Motor neuron (in vitro differentiated cells): ENCODE data around the gene HLA-A. TPM values are rescaled to one million over a fixed set of nuclear protein-coding genes. Genes with fewer than 3 reads are reported as not detected.
"Not testable (repeated sequence)": the region's sequence is repeated elsewhere in the genome, so short reads cannot be mapped to it uniquely, and the experiment has no call there.

ENCODE experiments used
- ATAC-seq, 8 experiments: fragments of 200-7000 bp; cut with Tn5 transposase; replicated peaks in 6 of 8; 2 replicates each; pipeline ENCODE4 v1.8.0; 2021; ENCODE audit warnings: mild to moderate bottlenecking in 8 of 8, moderate library complexity in 8 of 8
- H3K27ac ChIP-seq, 2 donors: fragments of 250-450 bp; sonication (Bioruptor Pico); 2 replicates each; pipeline ENCODE4 v1.9.0; 2021; ENCODE audit warnings: antibody characterized with exemption in 2 of 2, mild to moderate bottlenecking in 2 of 2, moderate library complexity in 1 of 2
- H3K4me1 ChIP-seq, 2 donors: fragments of 250-450 bp; sonication (Bioruptor Pico); replicated peaks in 1 of 2; 2 replicates each; pipeline ENCODE4 v1.6.1; 2021; ENCODE audit warnings: antibody characterized with exemption in 2 of 2, mild to moderate bottlenecking in 2 of 2, moderate library complexity in 1 of 2
- H3K4me3 ChIP-seq, 5 donors: fragments of 250-450 bp; sonication (Bioruptor Pico); 2 replicates each; pipeline ENCODE4 v1.9.0; 2021; ENCODE audit warnings: antibody characterized with exemption in 5 of 5, mild to moderate bottlenecking in 5 of 5, moderate library complexity in 4 of 5
- WGBS, 10 experiments: fragments of 450-650 bp; shearing (Covaris generic); methylation state at CpG; one replicate each; pipeline ENCODE4 v1.0.0; 2022; 5-methylcytosine and 5-hydroxymethylcytosine counted together
- in situ Hi-C, 9 experiments: fragments of 400-800 bp; cut with MboI; loops; one replicate each; pipeline ENCODE4 v1.15.0; 2021; ENCODE audit warnings: low sequenced_read_pairs in 9 of 9, low pct_unique_long_range_greater_than_20kb in 2 of 9; ENCODE audit not compliant: unreplicated experiment in 9 of 9
- total RNA-seq, 8 experiments: library from RNA; unstranded; fragments of 300-600 nt; gene quantifications; 2 replicates each; pipeline versions ENCODE4 v1.2.3 to v1.2.4, GENCODE V29; 2022

HLA-A gene
- total RNA-seq, 8 experiments from 2014 or later = 19.7 to 1,879 (median 136) TPM

DNA sequence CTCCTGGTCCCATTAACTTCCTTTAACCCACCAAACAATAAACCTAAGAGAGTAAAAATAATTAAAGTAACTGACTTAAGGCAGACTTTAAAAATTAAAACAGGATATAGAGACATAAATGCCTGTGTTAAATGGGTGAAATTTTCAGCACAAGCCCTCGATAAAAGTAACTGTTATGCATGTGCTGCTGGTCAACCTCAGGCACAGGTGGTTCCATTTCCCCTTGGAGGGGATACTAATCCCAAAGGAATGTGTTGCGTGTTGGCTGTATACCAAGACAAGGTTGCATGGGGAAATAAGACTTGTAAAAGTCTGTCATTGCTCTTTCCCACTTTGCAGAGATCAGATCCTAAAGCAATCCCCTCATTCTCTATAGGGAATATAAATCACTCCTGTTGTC, 25.8 kb downstream of the HLA-A start:
- WGBS, 10 experiments = 0 to 100% (median 50%) methylated on average over 1 to 2 of the region's 2 CpGs; no CpG with 5 or more reads in 4 of the 10 experiments
- no peak overlapping the region for H3K4me3 ChIP-seq
- no peak for ATAC-seq
- no peak overlapping the region for H3K27ac ChIP-seq
- in situ Hi-C loops = no loop called here
- H3K4me1 ChIP-seq = peaks cover 3 to 26% of the 10 kb centered on the region in 2 donors

DNA sequence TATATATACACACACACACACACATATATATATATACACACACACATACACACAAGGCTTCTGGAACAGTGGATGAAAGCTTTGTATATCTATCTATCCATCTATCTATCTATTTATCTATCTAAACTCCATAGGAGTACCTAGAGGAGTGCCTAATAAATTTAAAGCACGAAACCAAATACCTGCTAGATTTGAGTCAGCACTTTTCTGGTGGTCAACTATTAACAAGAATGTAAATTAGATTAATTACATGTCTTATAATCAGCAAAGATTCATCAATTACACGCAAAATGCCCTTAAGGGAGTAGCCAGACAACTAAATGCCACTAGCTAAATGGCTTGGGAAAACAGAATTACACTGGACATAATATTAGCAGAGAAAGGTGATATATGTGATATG, 26.6 kb downstream of the HLA-A start:
- in situ Hi-C loops = no loop called here
- ATAC-seq = no peak
- 89 to 100% (median 100%) methylated on average over 1 to 2 of the region's 2 CpGs; no CpG with 5 or more reads in 5 of the 10 experiments for WGBS, 10 experiments
- Histone ChIP-seq H3K4me1 (peaks cover 3 to 26% of the 10 kb centered on the region in 2 donors), H3K4me3 (no peak overlapping the region), H3K27ac (no peak overlapping the region)

DNA sequence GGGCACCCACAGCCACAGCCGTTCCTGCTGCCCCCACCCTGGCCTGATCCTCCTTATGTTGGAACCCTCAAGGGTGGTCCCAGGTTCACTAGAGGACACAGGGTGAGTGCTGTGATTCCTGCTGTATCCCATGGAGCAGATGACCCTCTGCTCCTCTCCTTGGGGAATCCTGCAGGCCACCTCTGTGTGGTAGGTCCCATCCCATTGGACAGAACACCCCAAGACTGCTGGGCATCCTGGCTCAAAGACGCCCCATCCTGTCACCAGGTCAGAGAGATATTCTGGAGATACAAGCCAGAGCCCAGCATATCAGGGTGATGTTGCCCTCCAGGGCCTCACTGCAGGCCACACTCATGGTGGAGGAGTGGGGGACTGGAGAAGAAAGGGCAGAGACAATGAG, 28.4 kb downstream of the HLA-A start:
- WGBS, 10 experiments = 100% methylated on average over 1 of the region's 2 CpGs; no CpG with 5 or more reads in 9 of the 10 experiments
- Histone ChIP-seq H3K27ac (no peak overlapping the region), H3K4me3 (no peak overlapping the region), H3K4me1 (peaks cover 0 to 11% of the 10 kb centered on the region in 2 donors)
- in situ Hi-C loops = no loop called here
- ATAC-seq = no peak

DNA sequence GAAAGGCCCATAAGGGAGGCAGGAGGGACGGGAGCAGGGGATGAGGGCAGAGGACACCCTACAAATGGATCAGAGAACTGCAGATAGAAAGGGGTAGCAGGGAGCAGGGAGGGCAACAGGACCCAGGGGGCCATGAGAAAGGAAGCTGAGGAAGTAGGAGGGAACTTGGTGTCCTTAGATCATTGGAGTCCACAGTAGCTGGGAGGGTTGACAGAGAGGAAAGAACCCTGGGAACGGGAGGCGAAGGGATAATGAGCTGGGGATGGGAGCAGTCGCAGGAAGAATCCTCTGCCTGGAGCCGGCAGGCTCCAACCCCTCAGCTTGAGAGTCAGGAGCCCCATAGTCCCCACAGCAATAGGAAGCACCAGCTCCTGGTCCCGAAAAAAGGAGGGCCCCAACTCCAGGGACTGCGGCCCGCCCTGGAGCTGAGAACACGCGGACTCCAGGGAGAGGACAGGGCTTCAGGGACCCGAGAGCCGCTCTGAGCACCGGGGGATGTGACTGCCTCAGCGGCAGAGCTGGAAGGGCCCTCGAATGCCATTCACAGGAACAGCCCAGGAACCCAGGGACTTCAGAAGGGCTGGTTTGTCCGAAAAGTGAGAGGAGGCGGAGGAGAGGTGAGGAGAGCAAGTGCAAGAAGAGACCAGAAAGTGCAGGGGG, 32.7 kb downstream of the HLA-A start:
- in situ Hi-C loops = no loop called here
- ATAC-seq = peak in 4 of 8 experiments; percentile 9 to 35 (median 14)
- Histone ChIP-seq H3K4me3 (peak overlapping the region in 4 of 5 donors; percentile 10 to 50 (median 16)), H3K27ac (no peak overlapping the region), H3K4me1 (peaks cover 0 to 7% of the 10 kb centered on the region in 2 donors)
- WGBS, 10 experiments = 37 to 80% (median 55%) methylated on average over 1 to 12 of the region's 17 CpGs; no CpG with 5 or more reads in 4 of the 10 experiments

DNA sequence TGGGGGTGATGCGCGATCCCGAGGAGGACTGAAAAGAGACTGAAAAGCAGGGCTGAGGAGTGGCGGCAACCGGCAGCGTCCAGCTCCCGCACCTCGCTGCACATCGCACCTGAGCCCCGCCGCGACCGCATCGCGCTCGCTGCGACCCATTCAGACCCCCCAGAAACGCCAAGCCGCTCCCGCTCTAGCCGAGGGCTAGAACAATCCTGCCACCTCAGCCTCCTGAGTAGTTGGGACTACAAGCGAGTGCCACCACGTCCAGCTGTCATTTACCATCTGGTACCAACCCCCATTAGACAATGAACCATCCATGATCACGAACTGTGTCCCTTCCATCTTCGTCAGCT, 33.2 kb downstream of the HLA-A start:
- H3K4me3 ChIP-seq = peak overlapping the region in 4 of 5 donors; percentile 10 to 50 (median 16)
- peak in 3 of 8 experiments; percentile 1 to 12 (median 8) for ATAC-seq
- peaks cover 0 to 7% of the 10 kb centered on the region in 2 donors for H3K4me1 ChIP-seq
- 5 to 100% (median 21%) methylated on average over 1 to 9 of the region's 25 CpGs; no CpG with 5 or more reads in 1 of the 10 experiments for WGBS, 10 experiments
- H3K27ac ChIP-seq = no peak overlapping the region
- in situ Hi-C loops = no loop called here

DNA sequence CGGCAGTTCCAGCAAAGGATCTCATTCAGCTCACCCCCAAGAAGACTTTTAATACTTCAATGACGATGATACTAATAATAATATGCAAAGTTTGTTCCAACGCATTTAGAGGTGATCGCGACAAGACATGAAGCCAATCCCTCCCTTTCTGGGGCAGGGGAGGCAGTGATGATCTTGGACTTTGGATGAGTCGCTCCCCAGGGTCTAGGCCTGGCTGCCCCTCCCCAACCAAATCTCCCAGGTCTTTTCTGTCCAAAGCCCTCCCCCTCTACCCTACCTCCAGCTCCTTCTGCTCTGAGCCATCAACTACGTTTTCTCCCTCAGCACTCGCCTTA, 33.9 kb downstream of the HLA-A start:
- Histone ChIP-seq H3K4me3 (peak overlapping the region in 4 of 5 donors; percentile 32 to 50 (median 42)), H3K27ac (no peak overlapping the region), H3K4me1 (peaks cover 0 to 7% of the 10 kb centered on the region in 2 donors)
- in situ Hi-C loops = no loop called here
- WGBS, 10 experiments = 0 to 43% (median 23%) methylated on average over 1 to 7 of the region's 8 CpGs; no CpG with 5 or more reads in 5 of the 10 experiments
- no peak for ATAC-seq

DNA sequence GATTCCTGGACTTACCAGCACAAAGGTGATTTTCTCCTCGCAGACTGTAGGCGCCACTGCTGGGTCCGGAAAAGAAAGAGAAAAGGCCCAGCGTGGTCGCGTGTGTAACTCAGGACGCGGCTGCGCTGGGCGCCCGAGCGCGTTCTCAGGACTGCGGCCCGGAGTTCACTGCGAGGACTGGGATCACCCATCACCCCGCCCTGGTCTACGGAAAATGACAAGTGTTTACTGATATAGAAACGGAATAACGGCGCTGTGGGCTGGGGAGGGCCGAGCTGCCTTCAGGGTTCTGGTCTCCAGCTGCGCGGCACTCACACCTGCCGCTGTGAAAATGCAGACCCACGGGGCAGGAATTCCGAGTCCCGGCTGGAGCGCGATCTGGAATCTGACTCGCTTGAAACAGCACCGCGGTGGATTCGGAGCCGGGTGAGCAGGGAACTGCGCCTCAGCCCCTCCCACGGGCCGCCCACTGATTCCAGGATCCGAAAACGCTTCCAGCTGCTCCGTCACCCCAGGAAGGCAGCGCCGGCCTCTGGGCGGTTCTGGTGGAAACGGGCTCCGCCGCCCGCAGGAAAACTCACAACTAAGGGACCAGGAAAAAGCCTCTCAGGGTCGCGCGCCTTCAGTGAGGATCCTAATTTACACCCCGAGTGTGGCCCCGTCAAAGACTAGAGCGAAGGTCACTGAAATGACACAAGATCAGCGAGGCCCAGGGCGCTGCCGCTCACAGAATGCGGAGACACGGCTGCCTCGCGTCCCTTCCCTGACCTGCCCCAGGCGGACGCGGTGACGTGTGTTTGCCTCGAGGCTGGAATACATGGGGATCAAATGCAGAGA, 34.5 kb downstream of the HLA-A start:
- 0 to 3% (median 0%) methylated on average over 1 to 15 of the region's 66 CpGs; no CpG with 5 or more reads in 1 of the 10 experiments for WGBS, 10 experiments
- in situ Hi-C loops = no loop called here
- Histone ChIP-seq H3K4me3 (peak overlapping the region; percentile 29 to 50 (median 42)), H3K4me1 (peaks cover 0 to 7% of the 10 kb centered on the region in 2 donors), H3K27ac (peak overlapping the region in 1 of 2 donors; percentile 50)
- ATAC-seq = peak; percentile 84 to 90 (median 86)

DNA sequence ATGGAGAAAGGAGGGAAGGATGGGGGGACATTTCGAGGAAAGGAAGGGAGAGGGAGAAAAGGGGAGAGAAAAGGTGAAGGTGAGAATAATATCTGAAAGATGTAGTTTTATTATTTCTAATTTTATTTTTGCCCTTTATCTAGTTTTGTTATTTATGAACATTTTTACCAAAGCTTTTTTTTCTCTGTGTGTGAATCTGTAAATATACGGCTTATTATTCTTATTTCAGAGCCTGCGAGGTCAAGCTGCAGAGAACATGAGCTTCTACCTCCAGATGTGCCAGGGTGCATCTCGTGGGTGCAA, 35.0 kb downstream of the HLA-A start:
- in situ Hi-C loops = no loop called here
- Histone ChIP-seq H3K27ac (peak overlapping the region in 1 of 2 donors; percentile 50), H3K4me3 (peak overlapping the region; percentile 29 to 50 (median 42)), H3K4me1 (peaks cover 0 to 7% of the 10 kb centered on the region in 2 donors)
- 15 to 80% (median 50%) methylated on average over 2 to 4 of the region's 4 CpGs; no CpG with 5 or more reads in 2 of the 10 experiments for WGBS, 10 experiments
- no peak for ATAC-seq

DNA sequence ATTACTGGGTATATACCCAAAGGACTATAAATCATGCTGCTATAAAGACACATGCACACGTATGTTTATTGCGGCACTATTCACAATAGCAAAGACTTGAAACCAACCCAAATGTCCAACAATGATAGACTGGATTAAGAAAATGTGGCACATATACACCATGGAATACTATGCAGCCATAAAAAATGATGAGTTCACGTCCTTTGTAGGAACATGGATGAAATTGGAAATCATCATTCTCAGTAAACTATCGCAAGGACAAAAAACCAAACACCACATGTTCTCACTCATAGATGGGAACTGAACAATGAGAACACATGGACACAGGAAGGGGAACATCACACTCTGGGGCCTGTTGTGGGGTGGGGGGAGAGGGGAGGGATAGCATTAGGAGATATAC, 37.7 kb downstream of the HLA-A start:
- H3K27ac ChIP-seq, ATAC-seq, in situ Hi-C loops, H3K4me3 ChIP-seq, H3K4me1 ChIP-seq: not testable (repeated sequence)
- no CpG with 5 or more reads among the region's 4 CpGs for WGBS, 10 experiments

DNA sequence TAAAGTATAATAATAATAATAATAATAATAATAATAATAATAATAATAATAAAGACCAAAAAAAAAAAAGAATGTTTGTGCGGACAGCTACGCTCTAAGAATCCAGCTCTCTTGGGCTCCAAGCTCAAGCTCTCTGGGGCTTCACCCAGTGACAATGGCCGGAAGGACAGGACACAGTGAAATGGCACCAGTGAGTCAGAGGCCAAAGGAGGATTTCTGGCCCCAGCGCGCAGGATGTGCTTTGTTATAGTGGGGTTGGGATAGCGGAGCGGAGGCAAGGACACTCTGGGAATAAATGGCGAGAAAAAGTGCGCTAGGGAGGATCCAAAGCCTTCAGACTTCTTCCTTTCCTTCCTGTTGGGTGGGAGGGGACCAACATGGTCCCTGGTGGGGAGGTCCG, 38.2 kb downstream of the HLA-A start:
- ATAC-seq = no peak
- in situ Hi-C loops = no loop called here
- Histone ChIP-seq H3K27ac (no peak overlapping the region), H3K4me1 (peaks cover 0 to 7% of the 10 kb centered on the region in 2 donors), H3K4me3 (no peak overlapping the region)
- WGBS, 10 experiments = 80 to 95% (median 88%) methylated on average over 1 to 10 of the region's 10 CpGs; no CpG with 5 or more reads in 3 of the 10 experiments

DNA sequence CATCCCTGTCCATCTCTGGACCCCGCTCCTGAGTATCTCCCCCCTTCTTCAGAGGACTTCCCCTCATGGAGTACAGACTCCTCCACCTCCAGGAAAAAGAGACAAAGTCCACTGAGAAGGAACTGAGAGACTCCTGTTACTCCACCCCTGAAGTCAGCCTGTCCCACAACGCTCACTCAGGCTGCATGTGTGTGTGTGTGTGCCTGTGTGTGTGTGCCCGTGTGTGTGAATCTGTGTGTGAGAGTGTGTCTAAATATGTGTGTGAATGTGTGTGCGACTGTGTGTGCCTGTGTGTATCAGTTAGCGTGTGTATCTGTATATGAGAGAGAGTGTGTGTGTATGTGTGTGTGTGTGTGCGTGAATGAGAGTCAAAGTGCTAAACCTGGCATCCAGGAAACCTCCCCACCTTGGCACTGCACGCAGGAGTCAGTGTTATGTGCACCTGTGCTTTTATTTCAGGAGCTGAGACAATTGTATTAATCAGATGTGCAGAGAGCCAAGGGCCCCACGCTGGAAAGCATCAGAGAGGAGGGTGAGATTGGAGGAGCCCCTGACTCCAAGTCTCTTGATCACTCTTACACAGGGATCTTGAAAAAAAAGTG, 39.0 kb downstream of the HLA-A start:
- in situ Hi-C loops = no loop called here
- Histone ChIP-seq H3K4me1 (peaks cover 0 to 7% of the 10 kb centered on the region in 2 donors), H3K4me3 (no peak overlapping the region), H3K27ac (no peak overlapping the region)
- no peak for ATAC-seq
- WGBS, 10 experiments = 0 to 100% (median 56%) methylated on average over 1 to 5 of the region's 8 CpGs; no CpG with 5 or more reads in 3 of the 10 experiments

DNA sequence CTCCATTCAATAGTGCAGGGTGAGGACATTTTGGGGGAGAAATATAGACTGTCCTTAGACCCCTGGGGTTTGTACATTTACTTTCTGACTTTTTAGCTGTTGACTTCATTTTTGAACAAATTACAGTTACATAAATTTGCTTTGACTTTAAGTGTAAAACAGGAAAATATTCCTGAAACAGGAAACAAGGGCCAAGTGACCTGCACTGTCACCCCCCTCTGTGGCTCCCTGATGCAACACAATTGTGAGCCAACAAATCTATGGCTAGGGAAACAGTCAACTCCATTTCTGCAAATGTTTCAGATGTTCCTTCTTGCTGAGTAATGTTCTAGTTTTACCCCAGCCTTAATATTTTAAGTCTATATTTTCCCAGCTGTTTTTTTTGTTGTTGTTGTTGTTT, 39.8 kb downstream of the HLA-A start:
- Histone ChIP-seq H3K27ac (no peak overlapping the region), H3K4me1 (peaks cover 0 to 7% of the 10 kb centered on the region in 2 donors), H3K4me3 (no peak overlapping the region)
- in situ Hi-C loops = no loop called here
- no peak for ATAC-seq

DNA sequence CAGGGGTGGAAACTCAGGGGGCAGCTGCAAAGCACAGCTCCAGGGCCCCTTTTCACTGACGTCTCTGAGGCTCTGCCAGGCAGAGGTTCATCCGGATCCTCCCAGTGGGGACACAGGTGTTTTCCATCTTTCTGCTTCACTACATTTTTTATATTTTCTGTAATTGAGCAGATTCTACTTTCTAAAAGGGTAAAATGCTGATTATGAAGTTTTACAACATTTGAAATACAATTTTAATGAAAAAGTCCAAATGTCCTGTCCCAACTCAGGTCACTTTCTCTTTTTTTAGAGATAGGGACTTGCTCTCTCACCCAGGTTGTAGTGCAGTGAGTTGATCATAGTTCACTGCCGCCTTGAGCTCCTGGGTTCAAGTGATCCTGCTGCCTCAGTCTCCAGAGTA, 41.9 kb downstream of the HLA-A start:
- in situ Hi-C loops = no loop called here
- Histone ChIP-seq H3K27ac (no peak overlapping the region), H3K4me1 (no peaks in the 10 kb centered on the region), H3K4me3 (no peak overlapping the region)
- 33 to 100% (median 49%) methylated on average over 1 to 3 of the region's 3 CpGs; no CpG with 5 or more reads in 1 of the 10 experiments for WGBS, 10 experiments
- no peak for ATAC-seq
